ENCODE results near the gene TCEAL4.

DNA sequence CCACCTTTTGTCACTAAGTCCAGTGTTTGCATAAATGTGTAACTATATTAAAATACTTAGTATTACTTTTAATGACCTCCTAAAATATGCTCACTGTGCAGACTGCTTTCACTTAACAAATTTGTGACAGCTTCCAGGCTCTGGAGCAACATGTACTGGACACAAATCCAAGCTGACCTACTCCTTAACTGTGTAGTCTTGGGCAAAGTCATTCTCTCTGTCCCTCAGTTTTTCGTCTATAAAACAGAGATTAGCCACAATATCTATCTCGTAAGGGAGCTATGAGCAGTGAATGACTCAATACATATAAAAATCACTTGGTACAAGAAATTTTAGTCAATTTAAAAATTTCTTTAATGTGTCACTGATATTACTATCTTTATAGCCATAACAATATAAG is 45.6 kb upstream of the TCEAL4 start:
- TF ChIP-seq, protein P1, sequence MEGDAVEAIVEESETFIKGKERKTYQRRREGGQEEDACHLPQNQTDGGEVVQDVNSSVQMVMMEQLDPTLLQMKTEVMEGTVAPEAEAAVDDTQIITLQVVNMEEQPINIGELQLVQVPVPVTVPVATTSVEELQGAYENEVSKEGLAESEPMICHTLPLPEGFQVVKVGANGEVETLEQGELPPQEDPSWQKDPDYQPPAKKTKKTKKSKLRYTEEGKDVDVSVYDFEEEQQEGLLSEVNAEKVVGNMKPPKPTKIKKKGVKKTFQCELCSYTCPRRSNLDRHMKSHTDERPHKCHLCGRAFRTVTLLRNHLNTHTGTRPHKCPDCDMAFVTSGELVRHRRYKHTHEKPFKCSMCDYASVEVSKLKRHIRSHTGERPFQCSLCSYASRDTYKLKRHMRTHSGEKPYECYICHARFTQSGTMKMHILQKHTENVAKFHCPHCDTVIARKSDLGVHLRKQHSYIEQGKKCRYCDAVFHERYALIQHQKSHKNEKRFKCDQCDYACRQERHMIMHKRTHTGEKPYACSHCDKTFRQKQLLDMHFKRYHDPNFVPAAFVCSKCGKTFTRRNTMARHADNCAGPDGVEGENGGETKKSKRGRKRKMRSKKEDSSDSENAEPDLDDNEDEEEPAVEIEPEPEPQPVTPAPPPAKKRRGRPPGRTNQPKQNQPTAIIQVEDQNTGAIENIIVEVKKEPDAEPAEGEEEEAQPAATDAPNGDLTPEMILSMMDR (IDR thresholded peaks at IDR 0.05) = no peak
- no peak for TF ChIP-seq POLR2AphosphoS5 (IDR thresholded peaks at IDR 0.05)

Data from sigmoid colon (tissue), 4 donors.